Fibroblast of skin of left biceps (primary cell): ENCODE measurements around the gene LRRC2.
"Not testable (repeated sequence)": the region's sequence is repeated elsewhere in the genome, so short reads cannot be mapped to it uniquely, and the experiment has no call there.

Source experiments
- DNase-seq, 2 experiments: peaks; one replicate each; pipeline ENCODE4 v3.0.0-alpha.2; 2013; ENCODE audit warnings: low read depth in 2 of 2

Gene LRRC2

DNA sequence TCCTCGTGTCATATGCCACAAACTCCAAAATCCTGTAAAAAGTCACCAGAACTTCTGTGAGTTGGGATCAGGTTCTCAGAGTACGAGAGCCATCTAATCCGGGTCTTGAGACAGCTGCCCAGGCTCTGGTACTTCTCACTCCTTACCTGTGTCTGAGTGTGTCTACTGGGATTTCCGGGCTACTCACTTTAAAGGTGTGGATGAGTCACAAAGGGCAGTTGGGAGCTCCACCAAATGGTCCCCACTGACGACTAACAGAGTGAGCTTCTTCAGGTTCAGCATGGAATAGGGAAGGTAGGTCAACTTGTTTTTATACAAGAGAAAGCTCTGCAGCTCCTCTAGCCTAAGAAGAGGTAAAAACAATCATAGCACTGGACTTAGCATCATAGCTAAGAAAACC lies 38.9 kb downstream of the LRRC2 start:
- DNase-seq: no peak

DNA sequence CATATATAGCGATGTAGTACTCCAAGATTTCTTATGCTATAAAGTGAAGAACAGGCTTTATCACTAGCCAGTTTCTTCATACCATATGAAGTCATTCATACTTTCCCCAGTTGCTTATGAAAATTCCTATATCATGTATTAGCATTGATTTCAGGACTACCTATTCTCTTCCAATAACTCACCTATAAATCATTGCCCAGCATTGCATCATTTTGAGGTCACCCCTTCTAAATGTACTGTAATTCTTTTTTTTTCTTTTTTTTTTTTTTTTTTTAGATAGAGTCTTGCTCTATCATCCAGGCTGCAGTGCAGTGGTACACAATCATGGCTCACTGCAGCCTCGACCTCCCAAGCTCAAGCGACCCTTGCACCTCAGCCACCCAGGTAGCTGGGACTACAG lies 41.3 kb downstream of the LRRC2 start:
- DNase-seq: no peak

DNA sequence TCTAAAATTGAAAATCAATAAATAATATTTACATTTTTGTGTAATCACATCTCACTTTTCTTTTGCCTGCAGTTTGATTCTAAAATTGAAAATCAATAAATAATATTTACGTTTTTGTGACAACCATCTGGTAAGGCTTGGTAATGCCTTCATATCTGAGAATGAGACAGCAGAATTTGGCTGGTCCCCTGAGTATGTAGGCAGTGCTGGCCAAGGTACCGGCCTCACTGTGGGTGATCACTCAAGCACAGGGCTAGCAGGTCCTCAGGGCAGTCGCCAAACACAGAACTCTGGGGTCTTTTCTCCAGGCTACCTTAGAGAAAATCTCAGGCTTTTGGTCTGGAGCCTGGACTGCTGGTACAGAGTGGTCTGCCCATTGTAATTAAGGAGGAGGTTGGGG lies 42.1 kb downstream of the LRRC2 start:
- no peak for DNase-seq

DNA sequence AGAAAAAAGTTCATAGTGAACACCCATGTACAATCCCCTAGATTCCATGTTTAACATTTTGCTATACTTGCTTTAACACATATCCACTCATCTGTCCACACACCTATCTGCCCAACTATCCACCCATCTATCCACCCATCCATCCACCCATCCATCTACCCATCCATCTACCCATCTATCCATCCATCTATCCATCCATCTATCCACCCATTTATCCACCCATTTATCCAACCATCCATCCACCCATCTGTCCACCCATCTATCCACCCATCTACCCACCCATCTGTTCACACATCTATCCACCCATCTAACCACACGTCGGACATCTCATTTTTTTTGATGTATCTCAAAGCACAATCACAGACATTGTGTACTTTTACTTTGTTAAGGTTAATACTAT lies 42.5 kb downstream of the LRRC2 start:
- DNase-seq: no peak

DNA sequence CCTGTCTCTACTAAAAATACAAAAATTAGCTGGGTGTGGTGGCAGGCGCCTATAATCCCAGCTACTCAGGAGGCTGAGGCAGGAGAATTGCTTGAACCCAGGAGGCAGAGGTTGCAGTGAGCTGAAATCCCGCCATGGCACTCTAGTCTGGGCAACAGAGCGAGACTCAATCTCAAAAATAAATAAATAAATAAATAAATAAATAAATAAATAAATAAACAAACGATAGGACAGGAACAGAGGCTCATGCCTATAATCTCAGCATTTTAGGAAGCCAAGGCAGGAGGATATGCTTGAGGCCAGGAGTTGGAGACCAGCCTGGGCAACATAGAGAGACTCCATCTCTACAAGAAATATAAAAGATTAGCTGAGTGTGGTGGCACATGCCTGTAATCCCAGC lies 43.9 kb downstream of the LRRC2 start:
- not testable (repeated sequence) for DNase-seq

DNA sequence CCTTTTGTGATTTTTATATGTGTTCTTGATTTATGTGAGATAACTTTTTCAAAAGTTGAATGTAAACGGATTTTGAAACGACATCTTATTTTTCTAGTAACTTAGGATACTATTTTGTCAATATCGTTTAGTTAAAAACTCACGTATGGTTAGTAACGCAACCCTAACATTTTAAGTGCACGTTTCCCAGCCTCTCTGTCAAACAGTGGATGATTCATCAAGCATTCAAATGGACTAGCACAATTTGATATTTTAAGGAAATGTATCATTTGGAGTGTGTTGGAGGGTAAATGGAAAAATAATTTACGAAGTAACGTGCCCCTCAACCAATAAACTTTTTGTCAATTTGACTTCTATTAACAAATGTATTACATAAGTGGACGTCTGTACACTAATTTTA lies 45.0 kb downstream of the LRRC2 start:
- DNase-seq: no peak

DNA sequence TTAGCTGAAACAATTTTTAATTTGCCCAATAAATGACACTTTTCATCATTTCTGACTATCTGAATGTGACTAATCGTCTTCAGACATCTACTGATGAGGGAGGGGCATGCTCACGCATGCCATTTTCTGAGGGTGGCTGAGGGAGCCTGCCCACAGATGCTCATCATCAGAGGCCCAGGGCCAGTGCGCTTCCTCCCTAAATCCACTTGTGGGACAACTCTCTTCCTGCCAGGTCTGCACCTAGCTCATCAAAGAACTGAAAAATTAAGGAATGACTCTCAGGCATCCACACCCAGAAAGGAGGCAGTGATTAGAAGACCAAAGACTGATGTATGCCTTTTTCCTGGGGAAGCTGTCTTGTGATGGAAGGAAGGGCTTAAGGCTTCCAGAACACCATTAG lies 45.6 kb downstream of the LRRC2 start:
- DNase-seq: no peak

DNA sequence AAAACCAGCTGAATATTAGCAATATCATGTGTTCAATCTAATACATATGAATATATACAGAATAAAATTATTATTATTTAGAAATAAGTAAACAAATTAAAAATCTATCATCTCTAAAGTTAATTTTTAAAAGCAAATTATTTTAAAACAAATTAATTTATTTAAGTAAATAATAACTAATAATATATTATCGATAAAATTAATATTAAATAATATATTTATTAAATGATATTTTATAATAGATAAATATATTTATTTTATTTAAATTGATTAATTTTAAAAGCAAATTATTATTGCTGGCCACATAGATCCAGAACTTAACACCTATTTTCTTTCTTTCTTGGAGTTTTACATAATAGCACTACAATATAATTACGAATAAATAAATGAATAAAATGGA lies 46.1 kb downstream of the LRRC2 start:
- no peak for DNase-seq

DNA sequence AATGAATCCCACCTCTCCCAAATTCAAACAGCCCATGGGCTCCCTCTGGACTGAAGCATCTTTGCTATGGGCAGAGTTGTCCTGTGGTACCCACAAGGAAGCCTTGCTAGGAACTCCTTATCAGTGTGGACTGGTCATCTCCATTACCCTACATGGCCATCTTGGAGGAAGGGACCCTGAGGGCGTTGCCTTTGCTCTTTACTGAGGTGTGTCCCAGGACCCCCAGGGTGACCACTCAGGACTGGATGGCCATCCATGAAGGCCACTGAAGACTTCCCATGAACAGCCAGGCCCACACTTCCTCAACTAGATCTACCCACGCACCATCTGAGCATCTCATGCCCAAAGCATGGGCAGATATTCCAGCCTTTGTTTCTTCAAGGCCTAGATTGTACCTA lies 48.3 kb downstream of the LRRC2 start:
- no peak for DNase-seq

DNA sequence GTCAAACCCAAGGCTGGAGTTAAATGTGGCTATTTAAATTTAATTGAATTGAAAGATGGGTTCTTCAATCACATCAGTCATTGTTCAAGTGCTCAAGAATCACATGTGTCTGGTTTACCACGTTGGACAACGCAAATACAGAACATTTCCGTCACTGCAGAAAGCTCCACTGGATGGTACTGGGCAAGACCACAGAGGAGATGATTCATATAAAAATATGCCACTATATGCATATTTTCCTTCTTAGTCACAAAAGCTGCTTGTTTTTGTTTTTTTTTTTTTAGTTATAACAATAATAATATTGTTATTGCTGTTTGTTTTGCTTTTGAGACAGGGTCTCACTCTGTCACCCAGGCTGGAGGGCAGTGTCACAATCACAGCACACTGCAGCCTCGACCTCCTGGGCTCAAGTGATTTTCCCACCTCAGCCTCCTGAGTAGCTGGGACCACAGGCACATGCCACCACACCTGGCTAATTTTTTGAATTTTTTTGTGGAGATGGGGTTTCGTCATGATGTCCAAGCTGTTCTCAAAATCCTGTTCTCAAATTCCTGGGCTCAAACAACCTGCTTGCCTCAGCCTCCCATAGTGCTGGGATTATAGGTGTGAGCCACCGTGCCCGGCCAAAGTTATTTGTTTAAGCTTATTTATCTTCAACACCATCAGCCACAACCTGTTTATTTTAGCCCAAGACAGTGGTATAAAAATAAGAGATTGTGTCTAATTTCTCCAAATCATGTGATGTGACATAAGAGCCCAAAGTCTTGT lies 48.9 kb downstream of the LRRC2 start:
- DNase-seq: no peak

DNA sequence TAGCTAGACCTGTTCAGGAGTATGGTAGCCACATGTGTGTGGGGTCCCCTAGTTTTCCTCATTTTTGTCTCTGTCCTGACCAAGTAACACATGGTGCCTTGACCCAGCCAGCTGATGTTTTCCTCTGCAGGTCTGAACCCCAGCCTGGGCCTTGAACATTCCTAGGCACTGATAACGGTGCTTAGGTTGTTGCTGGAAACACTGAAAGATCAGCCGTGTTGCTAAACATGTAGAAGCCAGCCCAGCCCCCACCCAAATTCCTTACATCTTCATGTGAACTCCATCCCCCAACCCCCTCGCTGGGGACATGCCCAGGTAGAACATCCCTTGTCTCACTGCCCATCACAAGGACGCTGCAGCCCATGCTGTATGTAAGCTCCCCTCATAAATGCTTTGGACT lies 49.6 kb downstream of the LRRC2 start:
- DNase-seq: no peak

DNA sequence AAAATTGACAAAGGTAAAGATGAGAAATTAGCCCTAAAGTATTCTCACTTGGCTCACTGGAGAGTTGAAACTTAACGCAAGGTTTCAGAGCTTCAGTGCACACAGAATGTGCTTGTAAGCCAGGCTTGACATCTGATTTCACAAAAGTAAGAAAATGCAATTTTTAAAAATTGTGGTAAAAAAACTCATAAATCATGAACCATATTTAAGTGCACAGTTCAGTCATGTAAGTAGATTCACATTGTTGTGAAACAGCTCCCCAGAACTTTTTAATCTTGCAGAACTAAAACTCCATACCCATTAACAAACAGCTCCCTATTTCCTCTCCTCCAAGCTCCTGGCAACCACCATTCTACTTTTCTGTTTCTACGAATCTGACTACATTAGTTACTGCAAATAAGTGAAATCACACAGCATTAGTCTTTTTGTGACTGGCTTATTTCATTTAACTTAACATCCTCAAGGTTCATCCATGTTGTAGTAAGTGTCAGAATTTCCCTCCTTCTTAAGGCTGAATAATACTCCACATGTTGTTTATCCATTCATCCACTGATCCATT lies 53.8 kb downstream of the LRRC2 start:
- DNase-seq: no peak

DNA sequence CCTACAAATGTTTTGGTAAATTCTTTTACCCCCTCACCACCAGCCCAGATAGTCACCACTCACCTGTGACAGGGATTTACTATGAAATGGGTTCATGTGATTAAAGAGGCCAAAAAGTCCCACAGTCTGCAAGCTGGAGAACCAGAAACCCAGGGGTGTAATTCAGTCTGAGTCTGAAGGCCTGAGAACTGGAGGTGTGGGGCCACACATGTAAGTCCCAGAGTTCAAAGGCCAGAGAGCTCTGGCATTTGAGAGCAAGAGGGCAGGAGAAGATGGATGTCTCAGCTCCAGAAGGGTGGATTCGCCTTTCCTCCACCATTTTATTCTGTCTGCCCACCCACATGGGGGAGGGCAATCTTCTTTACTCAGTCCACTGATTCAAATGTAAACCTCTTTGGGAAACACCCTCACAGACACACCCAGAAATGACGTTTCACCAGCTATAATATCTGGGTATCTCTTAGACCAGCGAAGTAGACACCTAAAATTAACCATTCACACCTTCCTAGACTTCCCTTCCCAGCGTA lies 56.4 kb downstream of the LRRC2 start:
- DNase-seq: no peak

DNA sequence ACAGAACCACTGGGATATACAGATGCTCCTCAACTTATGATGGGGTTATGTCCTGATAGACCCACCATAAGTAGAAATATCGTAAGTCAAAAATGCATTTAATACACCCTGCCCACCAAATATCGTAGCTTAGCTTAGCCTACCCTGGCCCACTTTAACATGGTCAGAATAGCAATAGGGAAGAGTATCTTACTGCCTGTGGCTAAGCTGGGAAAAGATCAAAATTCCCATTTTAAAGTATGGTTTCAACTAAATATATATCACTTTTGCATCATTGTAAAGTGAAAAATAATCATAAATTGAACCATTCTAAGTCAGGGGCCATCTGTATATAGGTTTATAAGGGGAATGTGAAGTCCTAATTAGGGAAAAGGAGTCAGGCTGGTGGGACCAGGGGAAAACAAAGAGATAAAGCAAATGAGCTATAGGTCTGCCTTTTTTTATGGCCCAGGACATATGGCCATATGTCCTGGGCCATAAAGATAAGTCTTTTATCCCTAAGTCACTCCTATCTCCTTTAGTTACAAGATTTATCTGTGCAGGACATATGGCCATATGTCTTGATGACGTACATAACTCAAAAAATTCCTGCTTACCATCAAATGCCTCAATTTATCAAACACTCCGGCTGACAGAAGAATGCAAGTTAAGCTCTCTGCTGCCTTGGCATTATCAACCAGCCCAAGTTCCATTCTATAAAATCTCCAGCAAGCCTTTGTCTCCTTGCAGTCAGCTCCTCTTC lies 57.1 kb downstream of the LRRC2 start:
- DNase-seq: no peak

DNA sequence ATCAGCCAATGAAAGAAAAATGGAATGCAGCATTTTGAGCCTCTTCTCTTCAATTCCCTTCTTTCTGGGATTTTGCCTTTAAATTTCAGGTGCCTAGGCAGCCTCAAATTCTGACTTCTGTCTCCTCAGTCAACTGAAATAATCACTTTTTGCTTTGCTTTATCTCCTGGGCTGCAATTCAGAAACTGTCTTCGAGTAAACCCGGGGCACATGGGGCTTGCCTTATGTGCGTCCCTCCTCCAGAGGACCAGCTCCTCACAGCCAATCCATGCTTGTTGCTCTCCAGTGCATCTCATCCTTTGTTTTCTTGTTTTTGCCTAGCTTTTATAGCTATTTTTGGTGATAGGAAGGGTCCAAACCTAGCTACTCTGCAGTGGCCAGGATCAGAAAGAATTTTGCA lies 59.6 kb downstream of the LRRC2 start:
- DNase-seq: no peak

DNA sequence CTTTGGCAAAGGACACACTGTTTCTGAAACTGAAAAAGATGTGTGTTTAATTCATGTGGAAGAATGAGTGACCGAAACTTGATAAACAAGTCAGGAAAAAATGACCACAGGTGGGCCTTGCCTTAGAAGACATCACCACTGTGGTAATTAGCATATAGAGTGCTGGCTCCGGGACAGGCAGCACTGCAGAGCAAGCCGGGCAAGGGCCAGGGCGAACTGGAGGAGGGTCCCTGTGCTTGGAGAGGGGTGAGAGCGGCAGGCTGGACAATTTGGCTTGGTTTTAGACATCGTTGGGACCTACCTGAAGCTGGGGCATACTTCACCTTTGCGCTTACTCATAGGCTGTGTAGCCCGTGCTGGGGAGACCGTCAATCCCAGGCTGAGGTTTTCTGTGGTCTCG lies 60.1 kb downstream of the LRRC2 start:
- DNase-seq: no peak

DNA sequence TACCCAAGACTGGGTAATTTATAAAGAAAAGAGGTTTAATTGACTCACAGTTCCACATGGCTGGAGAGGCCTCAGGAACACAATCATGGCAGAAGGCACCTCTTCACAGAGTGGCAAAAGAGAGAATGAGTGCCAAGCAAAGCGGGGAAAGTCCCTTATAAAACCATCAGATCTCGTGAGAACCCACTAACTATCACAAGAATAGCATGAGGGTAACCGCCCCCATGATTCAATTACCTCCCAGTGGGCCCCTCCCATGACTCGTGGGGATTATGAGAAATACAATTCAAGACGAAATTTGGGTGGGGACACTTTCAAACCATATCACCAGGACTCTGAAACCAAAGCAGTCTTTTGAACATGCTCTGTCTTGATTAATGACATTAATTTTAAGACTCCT lies 61.3 kb downstream of the LRRC2 start:
- DNase-seq: no peak

DNA sequence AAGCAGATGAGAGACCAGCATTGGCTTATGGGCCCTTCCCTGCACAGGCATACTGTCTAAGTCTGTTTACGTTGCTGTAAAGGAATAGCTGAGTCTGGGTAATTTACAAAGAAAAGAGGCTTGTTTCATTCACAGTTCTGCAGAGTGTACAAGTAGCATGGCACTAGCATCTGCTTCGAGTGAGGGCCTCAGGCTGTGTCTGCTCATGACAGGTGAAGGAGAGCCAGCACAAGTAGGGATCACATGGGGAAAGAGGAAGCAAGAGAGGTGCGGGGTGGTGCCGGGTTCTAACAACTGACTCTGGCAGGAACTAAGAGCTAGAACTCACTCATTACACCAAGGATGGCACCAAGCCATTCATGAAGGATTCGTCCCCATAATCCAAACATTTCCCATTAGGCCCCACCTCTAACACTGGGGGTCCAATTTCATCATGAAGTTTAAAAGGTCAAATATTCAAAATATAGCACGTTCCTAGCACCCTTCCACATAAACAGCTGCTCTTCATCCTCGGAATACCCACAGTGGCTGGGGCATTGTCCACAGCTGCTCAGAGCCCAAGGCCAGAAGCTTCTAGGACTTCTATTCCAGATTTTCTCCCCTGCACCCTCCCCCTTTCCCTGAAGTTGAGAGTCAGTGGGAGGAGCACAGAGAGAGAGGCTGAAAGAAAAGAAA lies 62.8 kb downstream of the LRRC2 start:
- DNase-seq: no peak

DNA sequence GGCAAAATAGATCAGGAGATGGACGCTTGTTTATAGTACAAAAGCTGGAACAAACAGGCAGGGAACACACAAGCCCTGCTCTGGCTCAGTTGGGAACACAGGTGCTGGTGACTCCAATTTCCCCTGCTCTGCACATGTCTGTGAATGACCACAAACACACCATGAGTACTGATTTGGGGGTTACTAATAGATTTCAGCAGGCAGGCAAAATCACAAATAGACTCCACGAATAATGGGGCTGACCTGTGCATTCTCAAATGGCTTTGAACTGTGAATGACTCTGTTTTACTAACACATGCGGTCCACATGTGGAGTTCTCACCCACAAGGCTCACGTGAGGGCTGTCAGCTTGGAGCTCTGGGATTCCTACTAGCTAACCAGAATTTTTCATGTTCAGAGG lies 64.4 kb downstream of the LRRC2 start:
- DNase-seq: peak in 1 of 2 experiments; percentile 30

DNA sequence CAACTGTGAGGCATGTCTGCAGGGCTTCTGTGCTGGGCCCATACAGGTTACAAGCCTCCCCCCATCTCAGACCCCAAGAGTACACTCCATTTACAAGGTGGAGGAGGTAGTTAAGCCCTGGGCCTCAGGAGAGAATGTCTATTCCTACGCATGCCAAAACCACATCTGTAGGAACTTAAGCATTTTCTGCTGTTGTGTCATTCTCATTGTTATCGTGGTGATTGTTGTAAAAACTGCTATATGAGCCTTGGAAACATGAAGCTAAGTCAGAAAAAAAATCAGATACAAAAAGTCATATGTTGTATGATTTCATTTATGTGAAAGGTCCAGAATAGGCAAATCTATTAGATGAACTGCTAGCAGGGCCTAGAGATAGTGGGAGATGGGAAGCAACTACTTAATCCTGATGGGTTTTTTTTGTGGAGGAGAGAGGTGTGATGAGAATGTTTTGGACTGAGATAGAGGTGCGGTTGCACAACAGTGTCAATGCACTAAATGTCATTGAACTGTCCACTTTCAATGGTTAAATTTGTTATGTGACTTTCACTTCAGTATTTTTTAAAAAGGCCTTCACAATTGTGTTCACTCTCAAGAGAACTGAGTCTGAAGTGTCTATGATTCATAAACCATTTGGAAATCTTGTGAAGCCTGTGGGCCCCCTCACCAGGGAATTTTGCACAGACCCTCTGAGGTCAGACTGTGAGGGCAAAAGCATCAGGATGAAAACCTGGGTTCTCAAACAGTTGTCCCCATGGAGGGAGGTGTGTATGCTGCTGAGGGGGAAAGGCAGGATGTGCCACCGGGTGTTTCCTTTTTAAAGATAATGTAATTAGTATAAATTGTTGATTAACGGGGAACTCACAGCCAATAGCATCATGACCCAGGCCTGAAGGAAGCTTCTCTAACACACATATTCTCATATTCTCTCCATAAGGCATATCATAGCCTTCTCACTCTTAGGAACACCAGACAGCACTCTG lies 65.2 kb downstream of the LRRC2 start:
- peak; percentile 44 to 57 for DNase-seq

DNA sequence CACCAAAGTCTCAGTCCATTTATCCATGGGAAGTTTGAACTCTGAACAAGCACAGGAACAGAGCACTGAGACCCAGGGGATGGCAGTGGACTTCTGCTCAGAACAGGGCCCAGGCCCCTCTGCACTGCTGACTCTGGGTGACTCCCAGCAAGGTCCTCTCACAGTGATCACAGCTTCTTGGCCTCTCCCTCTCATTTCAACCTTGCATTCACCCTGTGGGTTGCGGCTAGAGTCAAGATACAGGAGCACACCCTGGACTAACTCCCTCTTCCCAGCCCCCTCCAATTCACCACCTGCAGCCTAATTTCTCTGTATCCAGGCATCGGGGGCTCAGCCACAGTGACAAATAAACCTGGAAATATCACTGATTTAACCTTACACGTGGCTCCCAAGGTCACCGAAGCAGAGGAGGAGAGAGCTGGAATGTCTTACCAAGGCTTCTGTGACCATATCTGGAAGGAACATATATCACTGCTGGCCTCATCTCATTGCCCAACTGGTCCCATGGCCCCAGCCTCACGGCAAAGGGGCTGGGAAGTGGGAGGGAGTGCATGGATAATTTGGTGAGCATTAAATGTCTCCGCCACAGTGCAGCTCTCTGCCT lies 67.1 kb downstream of the LRRC2 start:
- DNase-seq: no peak
